22Rv1 (cell line): ENCODE results near the gene HEPH.

Experiments used
- H3K27ac ChIP-seq: fragments of 450-650 bp; 2 replicates; pipeline ENCODE4 v1.5.1; 2017
- ZFX ChIP-seq: fragments of 450-650 bp; IDR thresholded peaks from 2 replicates; pipeline ENCODE4 v1.6.1; 2017; ENCODE audit warnings: antibody characterized with exemption, borderline replicate concordance
- TF ChIP-seq, protein P1 (sequence below): fragments of 450-650 bp; IDR thresholded peaks from 2 replicates; pipeline ENCODE4 v1.5.1; 2017; ENCODE audit warnings: mild to moderate bottlenecking

HEPH gene

DNA sequence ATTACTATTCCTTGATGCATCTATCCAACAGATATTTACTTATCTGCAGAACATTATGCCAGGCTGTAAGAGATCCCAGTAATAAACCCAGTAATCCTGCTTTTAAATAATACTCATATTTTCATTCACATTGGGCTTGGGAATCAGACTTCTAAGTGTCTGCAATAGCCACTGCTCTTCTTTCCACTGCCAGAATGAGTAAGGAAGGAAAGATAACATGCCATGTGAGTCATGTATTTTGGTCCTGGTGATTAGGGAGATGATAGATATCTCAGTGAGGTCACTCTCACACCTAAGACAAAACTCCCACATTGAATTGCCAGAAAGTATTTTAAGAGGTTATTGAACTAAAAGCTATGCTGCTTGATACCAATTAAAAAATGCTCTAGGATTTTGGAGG lies 13.9 kb upstream of the HEPH start:
- TF ChIP-seq, protein P1, sequence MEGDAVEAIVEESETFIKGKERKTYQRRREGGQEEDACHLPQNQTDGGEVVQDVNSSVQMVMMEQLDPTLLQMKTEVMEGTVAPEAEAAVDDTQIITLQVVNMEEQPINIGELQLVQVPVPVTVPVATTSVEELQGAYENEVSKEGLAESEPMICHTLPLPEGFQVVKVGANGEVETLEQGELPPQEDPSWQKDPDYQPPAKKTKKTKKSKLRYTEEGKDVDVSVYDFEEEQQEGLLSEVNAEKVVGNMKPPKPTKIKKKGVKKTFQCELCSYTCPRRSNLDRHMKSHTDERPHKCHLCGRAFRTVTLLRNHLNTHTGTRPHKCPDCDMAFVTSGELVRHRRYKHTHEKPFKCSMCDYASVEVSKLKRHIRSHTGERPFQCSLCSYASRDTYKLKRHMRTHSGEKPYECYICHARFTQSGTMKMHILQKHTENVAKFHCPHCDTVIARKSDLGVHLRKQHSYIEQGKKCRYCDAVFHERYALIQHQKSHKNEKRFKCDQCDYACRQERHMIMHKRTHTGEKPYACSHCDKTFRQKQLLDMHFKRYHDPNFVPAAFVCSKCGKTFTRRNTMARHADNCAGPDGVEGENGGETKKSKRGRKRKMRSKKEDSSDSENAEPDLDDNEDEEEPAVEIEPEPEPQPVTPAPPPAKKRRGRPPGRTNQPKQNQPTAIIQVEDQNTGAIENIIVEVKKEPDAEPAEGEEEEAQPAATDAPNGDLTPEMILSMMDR = no peak
- no peak for TF ChIP-seq ZFX
- no peak overlapping the region for H3K27ac ChIP-seq

DNA sequence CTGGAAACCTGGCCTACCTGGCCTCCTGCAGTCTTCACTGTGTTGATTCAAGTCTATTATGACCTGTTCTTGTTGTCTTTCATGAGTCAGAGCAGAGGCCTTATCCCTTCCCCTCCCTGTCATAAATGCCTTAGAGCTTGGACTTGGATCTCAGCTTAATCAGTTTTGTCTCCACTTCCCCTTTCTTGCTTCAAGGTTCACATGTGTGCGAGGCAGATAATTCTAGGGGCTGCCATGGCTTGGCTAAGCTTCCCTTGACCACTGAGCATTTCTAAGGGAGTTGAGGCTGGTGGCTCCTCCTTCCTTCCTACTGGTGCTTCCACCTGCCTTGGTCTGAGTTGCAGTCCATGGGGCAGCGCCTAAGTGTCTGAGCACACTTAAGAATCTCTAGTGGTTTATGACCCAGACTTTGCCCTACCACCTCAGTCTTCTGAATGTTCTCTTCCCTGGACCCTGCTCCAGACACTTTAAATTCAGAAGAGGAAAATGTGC lies 1.7 kb upstream of the HEPH start:
- TF ChIP-seq, protein P1 = no peak
- TF ChIP-seq ZFX = no peak
- H3K27ac ChIP-seq = no peak overlapping the region

DNA sequence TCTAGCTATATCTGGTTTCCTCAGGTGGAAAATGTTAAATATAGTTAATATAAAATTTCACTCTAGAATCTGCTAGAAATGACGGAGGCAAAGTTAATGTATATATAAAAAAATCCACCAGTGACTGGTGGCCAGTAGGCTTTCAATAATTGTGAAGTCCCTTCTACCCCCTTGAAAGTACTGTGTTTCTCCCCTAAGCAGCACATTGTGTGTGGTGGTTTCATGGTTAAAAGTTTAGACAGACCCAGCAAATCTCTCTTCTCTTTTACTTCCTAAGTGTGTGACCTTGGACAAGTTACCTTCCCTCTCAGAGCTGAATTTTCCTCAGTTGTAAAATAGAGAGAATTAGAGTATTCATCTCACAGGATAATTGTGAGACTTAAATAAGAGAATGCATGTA lies 600 bp upstream of the HEPH start:
- H3K27ac ChIP-seq = no peak overlapping the region

DNA sequence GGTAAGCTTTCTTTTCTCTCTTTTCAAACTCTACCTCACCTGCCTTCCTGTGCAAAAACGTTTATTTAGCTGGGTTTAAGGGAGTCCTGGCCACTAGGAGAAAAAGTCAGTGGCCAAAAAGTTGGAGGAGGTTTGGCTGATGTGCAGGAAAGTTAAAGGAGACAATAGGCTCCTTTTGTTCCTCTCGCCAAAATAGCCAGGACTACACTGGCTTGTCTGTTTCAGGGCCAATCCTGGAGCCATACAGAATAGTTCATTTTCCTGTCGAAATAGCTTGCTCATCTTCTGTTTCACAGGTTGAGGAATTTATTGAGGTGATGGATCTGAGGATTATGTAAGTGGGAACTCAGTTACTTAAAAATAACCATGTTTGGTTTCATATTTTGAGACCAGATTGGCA lies 423 bp downstream of the HEPH start:
- TF ChIP-seq, protein P1 = no peak
- TF ChIP-seq ZFX = no peak
- no peak overlapping the region for H3K27ac ChIP-seq

More for the DNA sequence above, 600 bp upstream of the HEPH start:
- TF ChIP-seq, protein P1 = no peak
- no peak for TF ChIP-seq ZFX

DNA sequence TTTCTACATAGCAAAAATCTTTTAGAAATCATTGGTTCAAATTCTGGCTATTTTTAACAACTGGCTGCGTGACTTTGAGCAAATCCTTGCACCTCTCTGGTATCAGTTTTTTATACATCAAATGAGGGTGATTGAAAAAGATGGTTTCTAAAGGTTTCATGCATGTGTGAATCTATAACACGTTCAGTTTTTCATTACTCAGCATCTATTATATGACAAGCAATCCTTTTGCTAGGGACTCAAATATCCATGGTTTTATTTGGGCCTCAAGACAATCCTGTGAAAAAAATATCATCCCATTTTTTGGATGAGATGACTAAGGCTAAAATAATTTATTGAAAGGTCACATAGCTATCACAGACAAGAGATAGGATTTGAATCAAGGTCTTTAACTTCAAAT lies 884 bp downstream of the HEPH start:
- no peak overlapping the region for H3K27ac ChIP-seq
- TF ChIP-seq, protein P1 = no peak
- TF ChIP-seq ZFX = no peak

DNA sequence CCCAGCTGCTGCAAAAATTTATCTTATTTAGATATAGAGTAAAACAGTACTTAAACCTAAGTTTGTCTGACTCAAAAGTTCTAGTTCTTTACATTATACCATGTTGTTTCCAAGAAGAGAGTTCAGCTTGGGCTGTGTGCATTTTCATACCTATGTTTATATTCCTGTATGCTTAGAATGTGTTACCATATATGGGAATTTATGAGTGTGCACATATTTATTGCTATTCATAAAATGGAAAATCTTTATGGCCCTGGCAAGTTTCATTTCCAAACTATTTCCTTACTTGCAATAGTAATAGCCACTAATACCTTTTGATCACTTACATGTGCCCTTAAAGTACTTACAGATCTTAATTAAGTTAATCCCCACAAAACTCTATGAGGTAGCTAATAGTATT lies 2.6 kb downstream of the HEPH start:
- no peak overlapping the region for H3K27ac ChIP-seq
- TF ChIP-seq, protein P1 = no peak
- no peak for TF ChIP-seq ZFX

DNA sequence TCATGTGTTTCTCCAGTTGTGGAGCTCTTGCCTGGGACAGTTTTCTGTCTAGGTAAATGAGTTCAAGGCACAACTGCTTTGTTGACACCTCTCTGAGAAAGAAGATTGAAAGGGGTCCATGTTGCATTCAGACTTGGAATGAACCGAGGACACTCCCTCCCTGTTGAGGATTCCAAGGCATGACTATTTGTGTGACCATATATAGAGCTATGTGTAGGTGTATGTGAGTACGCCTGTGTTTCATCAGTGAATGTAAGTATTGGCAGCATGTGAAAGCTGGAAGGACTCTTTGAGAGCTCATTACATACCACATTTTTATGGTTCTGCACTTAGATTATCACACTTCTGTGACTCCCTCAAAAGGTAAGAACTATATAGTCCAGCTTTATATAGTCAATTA lies 3.4 kb downstream of the HEPH start:
- TF ChIP-seq, protein P1 = no peak
- TF ChIP-seq ZFX = no peak
- no peak overlapping the region for H3K27ac ChIP-seq
